ENCODE results near the gene CA6.

DNA sequence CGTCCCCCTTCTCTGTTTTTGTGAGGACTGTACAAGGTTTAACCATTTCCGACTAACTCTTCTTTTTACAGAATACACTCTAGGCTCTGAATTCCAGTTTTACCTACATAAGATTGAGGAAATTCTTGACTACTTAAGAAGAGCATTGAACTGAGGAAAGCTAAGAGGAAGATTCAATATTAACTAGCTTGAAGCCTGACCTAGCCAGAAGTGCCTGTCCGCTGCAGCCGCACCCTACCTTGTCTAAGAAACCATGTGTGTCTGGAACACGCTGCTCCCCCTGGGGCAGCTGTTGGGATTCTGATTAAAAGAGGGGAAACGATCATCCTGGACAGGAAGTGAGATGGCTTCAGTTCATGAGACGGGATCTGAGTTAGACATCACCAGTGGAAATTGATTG lies 28.9 kb downstream of the CA6 start:
- TF ChIP-seq, protein P1, sequence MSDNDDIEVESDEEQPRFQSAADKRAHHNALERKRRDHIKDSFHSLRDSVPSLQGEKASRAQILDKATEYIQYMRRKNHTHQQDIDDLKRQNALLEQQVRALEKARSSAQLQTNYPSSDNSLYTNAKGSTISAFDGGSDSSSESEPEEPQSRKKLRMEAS (CRISPR knock-in tag; IDR thresholded peaks at IDR 0.05), result no peak
- TF ChIP-seq, protein P2, sequence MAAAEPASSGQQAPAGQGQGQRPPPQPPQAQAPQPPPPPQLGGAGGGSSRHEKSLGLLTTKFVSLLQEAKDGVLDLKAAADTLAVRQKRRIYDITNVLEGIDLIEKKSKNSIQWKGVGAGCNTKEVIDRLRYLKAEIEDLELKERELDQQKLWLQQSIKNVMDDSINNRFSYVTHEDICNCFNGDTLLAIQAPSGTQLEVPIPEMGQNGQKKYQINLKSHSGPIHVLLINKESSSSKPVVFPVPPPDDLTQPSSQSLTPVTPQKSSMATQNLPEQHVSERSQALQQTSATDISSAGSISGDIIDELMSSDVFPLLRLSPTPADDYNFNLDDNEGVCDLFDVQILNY (CRISPR knock-in tag; IDR thresholded peaks at IDR 0.05), result no peak

Data from WTC11 (cell line).